Kidney tubule cell (primary cell): ENCODE results near the gene RTL5.
"Not testable (repeated sequence)": the region's sequence is repeated elsewhere in the genome, so short reads cannot be mapped to it uniquely, and the experiment has no call there.

Source experiments
- DNase-seq: peaks from one replicate; pipeline ENCODE4 v3.0.0-alpha.2; 2018; ENCODE audit warnings: low spot score

RTL5 gene

GRCh38 chrX:72131317-72132294 lies at the start of gene RTL5:
TSS of gene RTL5 (minus strand) at chrX:72131915.
- DNase-seq = peak; percentile 72

DNA sequence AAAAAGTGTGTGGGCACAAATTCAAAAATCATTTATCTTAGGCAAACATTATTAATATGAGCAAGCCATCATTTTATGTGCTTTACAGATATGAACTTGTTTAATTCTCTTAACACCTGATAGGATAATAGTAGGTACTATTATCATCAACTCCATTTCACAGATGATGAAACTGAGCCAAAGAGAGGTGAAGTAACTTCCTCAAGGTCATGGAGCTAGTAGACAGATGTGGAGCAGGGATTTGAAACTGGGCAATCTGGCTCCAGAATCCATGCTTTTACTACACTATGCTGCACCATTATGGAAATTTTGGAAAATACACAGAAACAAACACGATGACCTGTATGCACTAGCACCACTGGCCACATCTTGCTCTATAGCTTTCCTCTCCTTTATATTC lies 48.8 kb upstream of the RTL5 start:
- DNase-seq = no peak

DNA sequence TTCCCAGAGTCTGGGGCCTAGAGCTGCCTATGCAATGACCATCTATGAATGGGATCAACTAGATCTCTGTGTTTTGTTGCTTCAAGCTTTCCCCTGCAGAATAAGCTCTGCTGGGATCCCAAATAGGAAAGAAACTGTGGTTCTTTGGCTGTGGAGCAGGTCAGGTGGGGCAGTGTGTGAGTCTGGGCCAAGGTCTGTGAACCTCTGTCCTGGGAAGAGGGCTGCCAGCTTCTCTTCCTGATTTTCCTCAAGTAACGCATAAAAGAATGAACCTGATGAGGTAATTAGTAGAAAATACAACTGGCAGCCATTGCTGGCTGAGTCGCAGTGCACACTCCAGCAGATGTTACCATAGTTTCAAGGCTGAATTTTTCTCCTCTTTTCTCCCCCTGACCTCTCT lies 45.3 kb upstream of the RTL5 start:
- DNase-seq = no peak

GRCh38 chrX:72176289-72176688 lies 44.6 kb upstream of the RTL5 start:
- not testable (repeated sequence) for DNase-seq

- no peak for DNase-seq
Measured at GRCh38 chrX:72169008-72169728, 37.5 kb upstream of the RTL5 start.

- DNase-seq = no peak
Measured at GRCh38 chrX:72165551-72165950, 33.8 kb upstream of the RTL5 start.

DNA sequence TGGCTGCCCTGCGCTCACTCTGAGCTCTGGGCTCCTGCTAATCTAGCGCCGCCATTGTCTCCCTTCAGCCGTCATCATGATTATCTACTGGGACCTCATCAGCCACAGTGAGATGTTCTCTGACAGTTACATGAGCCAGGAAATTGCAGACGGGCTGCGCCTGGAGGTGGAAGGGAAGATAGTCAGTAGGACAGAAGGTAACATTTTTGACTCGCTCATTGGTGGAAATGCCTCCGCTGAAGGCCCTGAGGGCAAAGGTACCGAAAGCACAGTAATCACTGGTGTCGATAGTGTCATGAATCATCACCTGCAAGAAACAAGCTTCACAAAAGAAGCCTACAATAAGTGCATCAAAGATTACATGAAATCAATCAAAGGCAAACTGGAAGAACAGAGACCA lies 28.1 kb upstream of the RTL5 start:
- DNase-seq = no peak

DNA sequence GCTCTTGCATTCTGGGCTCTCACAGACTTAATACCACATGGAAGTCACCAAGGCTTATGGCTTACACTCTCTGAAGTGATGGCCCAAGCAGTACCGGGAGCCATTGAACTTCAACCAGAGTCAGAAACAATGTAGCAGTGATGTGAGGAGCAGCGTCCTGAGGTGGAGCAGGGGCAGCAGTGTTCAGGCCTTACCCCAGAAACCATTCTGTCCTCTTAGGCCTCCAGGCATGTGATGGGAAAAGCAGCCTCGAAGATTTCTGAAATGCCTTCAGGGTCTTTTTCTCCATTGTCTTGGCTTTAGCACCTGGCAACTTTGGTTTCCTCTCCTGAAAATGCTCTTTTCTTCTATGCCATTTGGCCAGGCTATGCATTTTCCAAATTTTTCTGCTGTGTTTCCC lies 27.1 kb upstream of the RTL5 start:
- no peak for DNase-seq

GRCh38 chrX:72146527-72146926 lies 14.8 kb upstream of the RTL5 start:
- no peak for DNase-seq

- DNase-seq = no peak
Measured at GRCh38 chrX:72145181-72145580, 13.5 kb upstream of the RTL5 start.

GRCh38 chrX:72143609-72143907 lies 11.8 kb upstream of the RTL5 start:
- no peak for DNase-seq

GRCh38 chrX:72142794-72143608 lies 11.3 kb upstream of the RTL5 start:
- DNase-seq = no peak

GRCh38 chrX:72142094-72142793 lies 10.5 kb upstream of the RTL5 start:
- DNase-seq = no peak

DNA sequence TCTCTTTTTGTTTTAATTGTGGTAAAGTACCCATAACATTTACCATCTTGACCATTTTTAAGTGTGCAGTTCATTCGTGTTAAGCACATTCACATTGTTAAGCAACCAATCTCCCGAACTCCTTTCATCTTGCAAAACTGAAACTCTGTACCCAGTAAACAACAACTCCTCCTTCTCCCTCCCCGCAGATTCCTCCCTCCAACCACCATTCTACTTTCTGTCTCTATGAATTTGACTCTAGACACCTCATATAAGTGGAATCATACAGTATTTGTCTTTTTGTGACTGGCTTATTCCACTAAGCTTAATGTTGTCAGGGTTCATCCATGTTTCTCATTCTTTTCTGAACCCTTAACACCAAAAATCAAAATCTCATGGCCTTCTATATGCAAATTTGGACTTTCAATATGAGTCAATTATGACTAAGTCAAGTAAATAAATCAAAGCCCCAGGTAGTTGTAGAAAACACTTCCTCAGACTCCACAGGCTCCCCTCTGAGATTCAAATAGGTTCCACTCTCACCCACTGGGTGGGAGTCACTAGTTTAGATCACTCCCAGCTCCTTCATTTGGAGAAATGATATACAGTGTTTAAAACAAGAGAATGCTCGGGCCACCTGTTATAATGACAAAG lies 9.8 kb upstream of the RTL5 start:
- no peak for DNase-seq

GRCh38 chrX:72139538-72139937 lies 7.8 kb upstream of the RTL5 start:
- DNase-seq = no peak

DNA sequence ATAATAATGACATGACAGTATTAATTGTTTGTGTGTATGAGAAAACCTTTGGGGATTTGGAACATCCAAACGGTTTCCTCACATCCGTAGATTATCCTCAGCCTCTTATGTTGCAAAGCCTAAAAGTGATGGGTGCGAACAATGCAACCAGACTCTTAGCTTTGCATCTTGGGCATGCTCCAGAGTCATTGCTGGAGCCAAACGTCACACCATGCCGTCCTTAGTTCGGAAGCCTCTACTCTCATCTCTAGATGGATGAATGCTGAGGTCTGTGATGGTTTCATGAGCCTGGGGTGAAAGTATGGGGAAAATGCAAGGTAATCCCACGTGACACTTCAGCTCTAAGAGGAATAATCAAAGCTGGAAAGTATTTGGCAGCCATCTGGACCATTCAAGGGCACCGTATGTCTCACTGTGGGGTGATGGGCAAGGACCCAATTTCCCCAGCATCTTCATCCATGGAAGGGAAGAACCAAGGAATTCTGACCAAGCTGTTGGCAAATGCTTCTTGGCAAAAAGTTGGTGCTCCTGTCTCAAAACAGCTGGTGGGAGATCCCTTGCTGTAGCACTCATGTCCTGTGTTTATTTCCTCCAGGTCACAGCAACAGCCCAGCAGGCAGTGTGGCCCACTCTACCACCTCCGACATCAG lies 6.3 kb upstream of the RTL5 start:
- DNase-seq = no peak

GRCh38 chrX:72133851-72134546 lies 2.3 kb upstream of the RTL5 start:
- DNase-seq = no peak

DNA sequence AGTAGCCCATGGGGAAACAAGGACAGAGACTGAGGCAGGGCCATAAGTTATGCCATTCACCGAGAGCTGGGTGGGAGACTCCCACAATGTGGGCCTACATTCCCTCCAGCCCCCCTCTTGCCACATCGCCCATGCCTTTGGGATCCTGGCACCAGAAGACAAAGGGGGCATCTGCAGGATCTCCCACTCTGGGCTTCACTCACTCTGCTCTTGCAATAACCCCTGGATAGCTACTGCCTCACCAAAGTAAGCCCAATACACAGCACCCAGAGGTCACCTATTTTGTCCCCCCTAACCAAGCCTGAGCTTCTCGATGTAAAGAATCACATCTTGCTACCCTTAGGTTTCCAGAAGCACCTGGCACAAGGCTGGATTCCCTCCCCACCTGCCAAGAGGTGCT lies 741 bp upstream of the RTL5 start:
- no peak for DNase-seq

DNA sequence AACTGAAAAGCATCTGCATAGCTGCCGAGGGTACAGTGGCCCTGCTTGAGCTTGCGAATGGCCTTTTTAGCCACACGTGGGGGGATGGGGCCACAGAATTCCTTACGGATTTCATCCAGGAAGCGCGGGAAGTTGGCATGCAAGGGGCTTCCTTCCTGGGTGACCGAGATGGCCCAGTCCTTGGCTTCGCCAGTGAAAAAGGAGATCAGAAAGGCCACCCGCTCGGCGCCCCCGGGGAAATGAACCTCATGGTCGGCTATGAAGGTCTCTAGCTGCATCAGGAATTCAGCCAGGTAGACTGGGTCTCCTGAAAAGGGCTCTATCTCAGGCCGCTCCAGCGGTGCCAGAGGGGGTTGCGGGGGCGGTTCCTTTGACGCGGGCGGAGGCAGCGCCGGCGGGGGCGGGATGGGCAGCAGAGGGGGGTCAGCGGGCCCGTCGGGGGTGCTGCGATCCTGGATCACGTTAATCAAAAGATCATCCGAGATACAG lies 909 bp downstream of the RTL5 start:
- DNase-seq = no peak

DNA sequence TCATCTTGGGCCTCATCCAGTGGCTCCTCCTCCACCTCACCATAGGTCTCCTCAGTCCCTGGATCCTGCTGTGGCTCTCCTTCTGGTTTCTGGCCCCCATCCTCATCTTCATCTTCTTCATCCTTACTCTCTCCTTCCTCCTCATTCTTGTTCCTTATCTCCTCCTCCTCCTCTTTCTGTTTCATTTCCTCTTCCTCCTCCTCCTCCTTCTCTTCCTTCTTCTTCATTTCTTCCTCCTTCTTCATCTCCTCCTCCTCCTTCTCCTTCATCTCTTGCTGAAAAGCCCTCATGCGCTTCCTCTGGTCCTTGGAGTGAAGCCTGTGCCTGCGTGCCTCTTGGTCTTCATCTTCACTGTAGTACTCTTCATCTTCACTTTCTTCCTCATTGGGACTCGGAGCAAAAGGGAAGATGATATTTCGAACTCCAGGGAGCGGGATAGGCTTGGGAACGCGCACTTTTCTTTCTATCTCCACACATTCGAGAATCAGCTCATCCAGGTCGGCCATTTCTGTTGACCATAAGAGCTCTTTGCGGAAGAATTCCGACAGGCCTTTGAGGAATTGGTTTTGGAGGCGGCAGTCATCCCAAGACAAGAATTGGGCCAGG lies 1.5 kb downstream of the RTL5 start:
- no peak for DNase-seq
